HG02763 (cell line): Measurements from ENCODE around the gene STAP2.

ENCODE experiments used
- ATAC-seq: cut with Tn5 transposase; IDR thresholded peaks from one replicate; pipeline ENCODE4 v1.9.1; 2021; ENCODE audit warnings: mild to moderate bottlenecking, moderate library complexity; ENCODE audit not compliant: unreplicated experiment

Gene STAP2

DNA sequence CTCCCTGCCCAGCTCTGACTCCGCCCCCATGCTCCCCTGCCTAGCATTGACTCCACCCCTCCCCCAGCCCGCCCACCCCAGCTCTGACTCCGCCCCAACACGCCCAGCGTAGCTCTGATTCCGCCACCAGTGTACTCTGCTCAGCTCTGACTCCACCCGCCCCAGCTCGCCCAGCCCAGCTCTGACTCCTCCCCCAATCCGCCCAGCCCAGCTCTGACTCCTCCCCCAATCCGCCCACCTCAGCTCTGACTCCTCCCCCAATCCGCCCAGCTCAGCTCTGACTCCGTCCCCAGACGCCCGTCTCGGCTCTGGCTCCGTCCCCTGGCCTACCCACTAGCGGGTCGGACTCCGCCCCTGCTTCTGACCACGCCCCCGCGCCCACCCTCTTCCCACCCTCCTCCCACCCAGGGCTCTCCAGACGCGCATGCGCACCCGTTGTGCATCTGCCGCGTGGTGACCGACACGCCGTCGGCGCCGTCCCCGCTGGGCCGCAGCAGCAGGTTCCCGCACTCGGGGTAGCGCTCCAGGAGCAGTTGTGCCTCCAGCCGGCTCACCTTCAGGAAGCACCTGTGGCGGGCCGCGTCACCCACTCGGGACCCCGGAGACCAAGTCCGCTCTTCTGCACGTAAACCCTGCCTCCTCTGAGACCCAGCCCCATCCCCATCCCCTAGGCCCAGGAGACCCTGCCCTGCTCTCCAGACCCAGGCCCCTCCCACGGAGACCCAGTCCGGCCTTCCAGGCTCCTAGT, 10.2 kb downstream of the STAP2 start:
- ATAC-seq = peak; percentile 78

DNA sequence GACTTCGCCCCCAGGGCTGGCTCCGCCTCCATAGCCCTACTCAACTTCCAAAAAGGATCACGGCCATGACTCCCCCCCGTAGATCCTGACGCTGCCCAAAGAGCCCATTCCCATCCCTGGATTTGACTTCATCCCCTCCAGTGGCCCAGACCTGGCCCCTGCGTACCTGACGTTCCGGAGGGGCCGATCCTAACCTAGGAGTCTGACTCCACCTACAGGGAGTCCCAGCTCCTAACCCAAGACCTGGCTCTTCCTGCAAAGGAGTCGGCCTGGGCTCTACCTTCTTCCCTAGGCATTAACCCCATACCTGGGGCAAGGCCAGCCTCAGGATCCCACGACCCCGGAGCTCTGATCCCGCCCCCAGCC, 10.8 kb downstream of the STAP2 start:
- ATAC-seq = no peak

DNA sequence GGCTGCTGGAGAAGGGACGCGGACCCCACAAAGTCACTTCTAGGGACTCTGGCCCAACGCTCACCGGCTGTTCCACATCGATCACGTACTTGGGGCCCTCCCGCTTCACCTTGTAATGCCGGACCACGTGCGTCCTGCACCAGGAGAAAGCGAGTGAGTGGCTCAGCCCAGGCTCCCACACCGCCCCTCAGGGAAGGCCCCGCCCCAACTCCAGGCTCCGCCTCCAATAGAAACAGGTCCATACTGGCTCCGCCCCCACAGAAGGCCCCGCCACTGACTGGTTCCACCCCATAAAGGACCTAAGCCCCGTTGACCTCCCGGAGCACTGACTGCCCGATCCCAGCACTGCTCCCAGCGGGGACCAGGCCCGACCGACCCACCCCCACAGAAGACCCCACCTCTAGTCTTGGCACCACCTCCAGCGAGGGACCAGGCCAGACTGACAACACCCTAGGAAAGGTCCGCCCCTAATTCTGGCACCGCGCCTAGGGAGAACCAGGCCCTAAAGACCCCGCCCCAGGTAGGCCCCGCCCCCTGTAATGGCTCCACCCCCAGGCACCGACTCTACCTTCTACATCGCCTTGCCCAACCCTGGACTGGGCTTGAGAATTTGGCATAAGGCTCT, 11.3 kb downstream of the STAP2 start:
- ATAC-seq = no peak

DNA sequence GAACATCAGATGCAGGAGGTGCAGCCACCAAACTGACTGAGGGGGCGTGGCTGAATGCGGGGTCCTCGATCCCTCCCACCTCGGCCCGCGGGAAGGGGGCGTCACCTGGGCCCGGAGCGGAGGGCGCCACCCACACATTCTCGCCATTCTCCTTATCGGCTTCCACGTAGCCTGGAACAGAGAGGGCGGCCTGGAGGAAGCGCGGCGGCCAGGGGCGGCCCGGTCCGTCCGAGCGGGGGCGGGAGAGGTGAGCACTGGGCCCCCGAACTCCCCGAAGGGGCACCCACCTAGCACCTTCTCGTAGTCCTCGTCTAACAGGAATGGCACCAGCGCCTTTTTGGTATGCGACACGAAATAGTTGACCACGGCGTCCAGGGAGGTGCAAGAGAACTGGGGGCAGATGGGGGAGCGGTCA, 11.8 kb downstream of the STAP2 start:
- no peak for ATAC-seq

DNA sequence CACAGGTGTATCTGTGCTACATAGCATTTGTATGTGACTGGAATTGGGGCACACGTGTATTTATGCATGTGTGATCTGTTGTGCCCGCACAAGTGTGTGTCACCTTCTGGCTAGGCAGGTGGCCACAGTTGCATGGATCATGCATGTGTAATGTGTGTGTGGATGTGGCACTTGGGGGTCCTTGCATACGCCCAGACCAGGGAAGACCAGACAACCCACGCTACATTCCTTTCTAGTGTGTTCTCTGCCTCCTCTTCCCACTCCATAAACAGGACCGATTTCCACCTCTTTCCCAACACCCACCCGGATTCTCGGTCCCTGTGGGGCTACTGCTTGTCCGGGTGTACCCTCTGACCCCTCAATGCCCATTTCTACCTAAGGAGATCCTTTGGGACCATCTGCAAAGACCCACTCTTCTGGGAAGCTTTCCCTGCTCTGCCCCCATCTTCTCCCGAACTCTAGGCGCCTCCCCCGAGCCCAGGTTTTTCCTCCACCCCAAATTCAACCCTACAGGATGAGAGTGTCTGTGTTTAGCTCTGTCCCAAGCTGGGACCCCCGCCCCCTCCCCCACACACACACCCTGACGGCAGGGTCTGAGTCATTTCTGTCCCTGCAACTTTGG, 12.3 kb downstream of the STAP2 start:
- ATAC-seq = no peak

DNA sequence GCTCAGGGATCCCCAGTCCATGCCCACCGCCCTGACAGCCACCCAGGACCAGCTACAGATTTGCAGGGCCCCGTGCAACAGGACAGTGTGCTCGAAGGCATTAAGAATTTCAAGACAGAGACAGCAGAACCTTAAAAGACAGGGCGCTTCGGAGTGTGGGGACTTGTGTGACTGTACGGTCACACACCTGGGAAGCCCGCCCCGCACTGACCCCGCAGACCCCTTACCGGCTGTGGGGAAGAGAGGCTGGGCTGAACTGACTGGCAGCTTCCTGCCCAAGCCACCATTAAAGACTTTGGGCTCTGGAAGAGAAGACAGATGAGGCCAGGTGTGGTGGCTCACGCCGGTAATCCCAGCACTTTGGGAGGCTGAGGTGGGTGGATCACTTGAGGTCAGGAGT, 14.4 kb downstream of the STAP2 start:
- ATAC-seq = no peak

DNA sequence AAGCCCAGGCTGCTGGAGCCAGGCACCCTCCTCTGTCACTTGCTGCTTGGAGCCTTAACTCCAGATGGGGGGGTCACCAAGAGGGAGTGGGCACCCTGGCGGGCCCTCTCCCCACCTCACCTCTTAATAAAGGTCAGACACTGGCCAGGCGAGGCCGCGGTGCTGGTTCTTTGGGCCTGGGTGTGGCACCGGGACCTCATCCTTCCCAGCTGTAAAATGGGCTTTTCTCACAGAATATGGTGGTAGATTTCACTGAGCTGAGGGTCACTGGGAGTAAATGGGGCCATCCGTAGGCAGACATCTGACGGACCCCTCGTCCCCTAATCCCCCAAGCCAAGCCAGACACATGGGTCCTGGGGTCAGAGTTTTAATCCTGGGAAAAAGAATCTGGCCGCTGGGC, 14.9 kb downstream of the STAP2 start:
- no peak for ATAC-seq

DNA sequence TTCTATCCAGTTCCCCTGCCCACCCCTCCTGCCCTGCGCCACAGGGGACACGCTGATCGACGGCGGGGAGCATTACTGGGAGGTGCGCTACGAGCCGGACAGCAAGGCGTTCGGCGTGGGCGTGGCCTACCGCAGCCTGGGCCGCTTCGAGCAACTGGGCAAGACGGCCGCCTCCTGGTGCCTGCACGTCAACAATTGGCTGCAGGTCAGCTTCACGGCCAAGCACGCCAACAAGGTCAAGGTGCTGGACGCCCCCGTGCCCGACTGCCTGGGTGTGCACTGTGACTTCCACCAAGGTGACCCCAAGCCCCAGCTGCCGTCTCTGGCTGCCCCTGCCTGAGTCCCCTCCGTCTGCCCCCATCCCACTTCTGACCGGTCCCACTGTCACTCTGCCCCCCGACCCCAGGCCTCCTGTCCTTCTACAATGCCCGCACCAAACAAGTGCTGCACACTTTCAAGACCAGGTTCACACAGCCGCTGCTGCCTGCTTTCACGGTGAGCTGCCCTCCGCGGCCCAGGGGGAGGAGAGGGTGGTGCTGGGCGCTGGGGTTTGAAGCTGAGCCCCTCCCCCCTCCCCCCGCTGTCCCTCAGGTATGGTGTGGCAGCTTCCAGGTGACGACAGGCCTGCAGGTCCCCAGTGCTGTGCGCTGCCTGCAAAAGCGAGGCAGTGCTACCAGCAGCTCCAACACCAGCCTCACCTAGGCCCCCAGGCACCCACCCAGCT, 15.5 kb downstream of the STAP2 start:
- ATAC-seq = no peak

DNA sequence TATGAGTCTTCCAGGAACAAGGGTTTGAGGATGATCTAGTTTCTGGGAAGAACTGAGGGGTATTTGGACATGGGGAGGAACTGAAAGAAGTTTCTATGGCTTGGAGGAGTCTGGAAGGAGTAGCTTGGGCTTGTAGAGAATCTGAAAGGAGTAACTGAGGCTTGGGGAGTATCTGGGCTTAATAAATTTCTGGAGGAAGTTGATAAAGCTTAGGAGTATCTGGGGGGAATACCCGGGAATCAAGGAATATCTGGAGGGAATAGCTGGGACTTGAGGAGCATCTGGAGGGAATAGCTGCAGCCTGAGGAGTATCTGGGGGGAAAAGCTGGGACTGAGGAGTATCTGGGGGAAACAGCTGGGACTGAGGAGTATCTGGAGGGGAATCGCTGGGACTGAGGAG, 18.2 kb downstream of the STAP2 start:
- ATAC-seq = no peak

DNA sequence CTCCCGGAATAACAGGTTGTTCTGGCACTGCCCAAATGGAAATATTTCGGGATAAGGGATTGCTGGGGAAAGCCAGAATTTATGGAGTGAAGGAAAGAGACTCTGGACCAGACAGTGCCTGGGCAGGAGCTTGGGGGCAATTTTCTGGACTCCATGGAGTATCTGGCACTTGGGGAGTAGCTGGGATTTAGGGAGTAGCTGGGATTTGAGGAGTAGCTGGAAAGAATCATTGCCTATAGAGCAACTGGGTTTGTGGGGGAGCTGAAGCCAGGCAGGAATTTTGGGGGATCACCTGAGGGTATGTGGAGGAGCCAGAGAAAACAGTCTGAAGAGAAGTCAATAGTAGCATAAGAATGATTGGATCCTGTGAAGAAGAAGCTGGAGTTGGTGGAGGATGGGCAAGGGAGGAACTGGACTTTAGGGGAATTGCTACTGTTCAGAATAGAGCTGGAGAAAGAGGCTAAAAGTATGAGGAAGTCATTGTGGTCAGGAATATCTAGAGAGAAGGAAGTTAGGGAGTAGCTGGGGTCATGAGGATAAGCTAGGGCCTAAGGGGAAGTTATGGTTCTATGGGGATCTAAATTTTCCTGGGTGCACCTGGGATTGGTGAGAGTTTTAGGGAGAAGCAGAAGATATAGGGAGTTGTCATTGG, 19.4 kb downstream of the STAP2 start:
- ATAC-seq = no peak

DNA sequence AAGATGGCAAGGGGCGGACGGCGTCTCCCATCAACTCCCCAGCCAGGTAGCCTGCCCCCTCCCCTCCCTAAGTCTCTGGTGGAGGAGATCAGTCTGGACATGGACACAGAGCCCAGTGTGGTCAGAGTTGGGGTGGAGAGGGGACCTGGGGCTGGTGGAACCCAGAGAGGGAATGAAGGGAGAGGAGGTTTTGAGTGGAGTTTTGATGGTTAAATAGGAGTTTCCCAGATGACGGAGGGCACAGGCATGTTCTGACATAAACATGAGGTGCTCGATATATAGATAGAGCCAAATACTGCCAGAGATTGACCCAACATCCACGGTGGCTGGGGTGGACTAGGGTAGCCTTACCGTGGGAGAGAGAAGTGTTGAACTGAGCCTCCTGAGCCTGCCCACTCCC, 20.2 kb downstream of the STAP2 start:
- ATAC-seq = no peak

DNA sequence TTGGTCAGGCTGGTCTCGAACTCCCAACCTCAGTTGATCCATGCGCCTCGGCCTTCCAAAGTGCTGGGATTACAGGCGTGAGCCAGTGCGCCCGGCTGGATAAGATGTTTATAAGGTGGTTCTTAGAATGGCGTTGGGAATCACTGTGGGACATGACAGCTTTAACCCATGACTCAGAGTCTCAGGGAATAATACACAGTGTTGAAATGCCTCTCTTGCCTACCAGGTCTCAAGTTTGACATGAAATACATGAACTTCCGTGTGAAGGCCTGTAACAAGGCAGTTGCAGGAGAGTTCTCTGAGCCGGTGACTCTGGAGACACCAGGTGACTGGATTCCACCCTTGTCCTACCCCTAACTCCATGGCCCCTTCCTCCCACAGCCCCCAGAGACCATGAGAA, 21.7 kb downstream of the STAP2 start:
- ATAC-seq = no peak

DNA sequence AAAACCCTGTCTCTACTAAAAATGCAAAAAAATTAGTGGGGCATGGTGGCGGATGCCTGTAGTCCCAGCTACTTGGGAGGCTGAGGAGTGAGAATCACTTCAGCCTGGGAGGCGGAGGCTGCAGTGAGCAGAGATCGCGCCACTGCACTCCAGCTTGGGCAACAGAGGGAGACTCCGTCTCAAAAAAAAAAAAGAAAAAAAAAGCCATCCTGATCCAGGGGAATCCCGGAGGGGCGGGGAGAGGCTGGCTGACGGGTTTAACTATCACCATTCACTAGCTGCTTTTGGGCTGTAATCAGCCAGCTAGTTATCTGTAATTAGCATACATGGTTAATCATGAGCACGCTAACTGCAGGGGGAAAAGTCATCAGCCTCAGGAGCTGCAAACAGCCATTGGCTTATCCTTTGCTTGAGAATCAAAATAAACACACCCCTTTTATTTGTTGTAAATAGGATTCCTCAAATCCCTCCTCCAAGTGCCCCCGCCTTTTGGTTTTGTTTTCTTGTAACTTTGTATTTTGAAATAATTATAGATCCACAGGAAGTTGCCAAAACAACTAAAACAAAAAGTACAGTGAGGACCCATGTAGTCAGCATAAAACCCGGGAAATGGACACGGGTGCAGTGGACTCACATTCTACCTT, 24.7 kb downstream of the STAP2 start:
- ATAC-seq = no peak

DNA sequence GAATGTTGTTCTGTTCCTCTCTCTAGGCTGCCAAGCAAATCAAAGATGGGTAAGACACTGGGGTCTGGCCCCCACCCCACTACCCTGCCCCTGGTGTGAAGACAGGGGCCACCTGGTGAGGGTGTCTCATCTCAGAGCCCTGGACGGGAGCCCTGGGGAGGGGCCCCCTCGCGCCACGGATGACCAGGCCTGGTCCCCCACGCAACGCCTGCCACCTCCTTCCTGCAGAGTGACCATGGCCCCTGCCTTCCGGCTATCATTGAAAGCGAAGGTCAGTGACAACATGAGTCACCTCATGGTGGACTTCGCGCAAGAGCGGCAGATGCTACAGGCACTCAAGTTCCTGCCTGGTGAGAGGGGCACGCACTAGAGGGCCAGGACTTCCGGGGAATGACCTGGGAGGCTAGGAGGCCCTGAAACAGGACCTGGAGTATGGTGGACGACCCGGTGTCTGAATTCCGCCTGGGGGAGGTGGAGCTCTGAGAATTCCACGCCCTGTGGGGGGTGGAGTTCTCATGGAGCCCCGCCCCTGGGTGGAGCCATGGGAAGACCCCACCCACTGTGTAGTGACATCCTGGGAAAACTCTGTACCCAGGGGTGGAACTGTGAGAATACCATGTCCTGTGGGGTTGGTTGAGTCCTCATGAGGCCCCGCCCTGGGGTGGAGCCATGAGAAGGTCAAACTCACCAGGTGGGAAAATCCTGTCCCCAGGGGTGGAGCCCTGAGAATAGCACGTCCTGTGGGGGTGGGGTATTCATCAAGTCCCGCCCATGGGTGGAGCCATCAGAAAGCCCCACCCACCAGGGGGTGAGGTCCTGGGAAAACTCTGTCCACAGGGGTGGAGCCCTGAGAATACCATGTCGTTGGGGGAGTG, 28.1 kb downstream of the STAP2 start:
- ATAC-seq = no peak

DNA sequence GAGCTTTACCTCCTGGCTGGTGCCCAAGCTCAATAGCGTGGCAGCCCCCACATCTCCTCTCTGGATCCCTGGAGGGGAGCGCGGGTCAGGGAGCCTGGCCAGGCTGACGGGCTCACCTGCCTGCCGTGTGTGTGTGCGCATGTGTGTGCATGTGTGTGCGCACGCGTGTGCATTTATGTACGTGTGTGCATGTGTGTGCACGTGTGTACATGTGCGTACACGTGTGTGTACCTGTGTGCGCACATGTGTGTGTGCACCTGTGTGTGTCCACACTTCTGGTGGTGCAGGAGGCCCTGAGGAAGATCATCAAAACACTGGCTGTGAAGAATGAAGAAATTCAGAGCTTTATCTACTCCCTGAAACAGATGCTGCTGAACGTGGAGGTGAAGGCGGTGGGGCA, 33.0 kb downstream of the STAP2 start:
- no peak for ATAC-seq

DNA sequence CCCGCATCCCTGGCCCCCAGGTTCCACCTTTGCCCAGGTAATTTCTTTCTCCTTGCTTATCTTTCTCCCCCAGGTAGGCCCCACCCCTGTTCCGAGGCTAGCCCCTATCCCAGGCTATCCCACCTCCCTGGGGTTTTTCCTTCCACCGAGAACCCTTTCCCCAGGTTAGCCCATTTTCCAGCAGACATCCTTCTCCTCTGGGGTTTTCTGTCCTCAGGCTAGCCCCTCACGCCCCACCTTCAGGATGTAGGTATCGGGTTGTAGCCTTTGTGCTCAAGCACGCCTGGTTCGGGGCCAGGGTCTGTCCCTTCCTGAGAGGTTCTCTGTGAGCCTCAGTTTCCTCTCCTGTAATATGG, 33.4 kb downstream of the STAP2 start:
- ATAC-seq = no peak

DNA sequence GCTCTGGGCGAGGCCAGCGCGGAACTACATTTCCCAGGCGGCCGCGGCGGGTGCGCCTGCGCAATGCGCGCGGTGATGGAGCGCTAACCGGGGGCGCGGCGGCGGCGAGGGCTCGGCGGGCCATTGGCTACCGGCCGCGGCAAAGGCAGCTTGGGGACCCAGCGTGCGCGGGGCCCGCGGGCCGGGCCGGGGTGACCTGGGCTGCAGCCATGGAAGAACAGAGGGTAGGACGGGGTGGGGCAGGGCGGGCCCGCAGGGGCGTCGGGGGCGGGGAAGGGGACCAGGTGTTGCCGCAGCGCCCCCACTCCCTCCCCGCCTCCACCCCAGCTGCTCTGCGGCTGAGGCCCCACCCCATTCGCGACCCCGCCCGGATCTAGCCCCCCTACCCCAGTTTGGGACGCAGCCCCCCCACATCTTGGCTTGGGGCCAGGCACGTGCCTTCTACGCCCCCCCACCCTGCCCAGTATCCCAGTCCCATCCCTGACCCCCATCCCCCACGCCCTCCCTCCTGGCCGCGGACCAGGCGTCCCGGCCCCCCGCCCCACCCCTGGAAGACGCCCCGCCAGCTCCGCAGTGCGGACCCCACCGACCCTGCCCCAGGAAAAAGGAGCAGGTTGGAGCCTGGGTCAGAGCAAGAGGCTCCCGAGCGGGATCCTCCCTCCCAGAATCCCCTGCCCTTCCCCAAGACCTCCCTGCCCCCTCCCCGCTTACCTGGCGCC, 33.9 kb downstream of the STAP2 start, which contains the start of gene FSD1:
Gene FSD1, plus strand, starts transcription at position 61 of the 719 bp plus-strand sequence. Its CDS starts 149 bp downstream, at position 210.
- ATAC-seq = no peak

DNA sequence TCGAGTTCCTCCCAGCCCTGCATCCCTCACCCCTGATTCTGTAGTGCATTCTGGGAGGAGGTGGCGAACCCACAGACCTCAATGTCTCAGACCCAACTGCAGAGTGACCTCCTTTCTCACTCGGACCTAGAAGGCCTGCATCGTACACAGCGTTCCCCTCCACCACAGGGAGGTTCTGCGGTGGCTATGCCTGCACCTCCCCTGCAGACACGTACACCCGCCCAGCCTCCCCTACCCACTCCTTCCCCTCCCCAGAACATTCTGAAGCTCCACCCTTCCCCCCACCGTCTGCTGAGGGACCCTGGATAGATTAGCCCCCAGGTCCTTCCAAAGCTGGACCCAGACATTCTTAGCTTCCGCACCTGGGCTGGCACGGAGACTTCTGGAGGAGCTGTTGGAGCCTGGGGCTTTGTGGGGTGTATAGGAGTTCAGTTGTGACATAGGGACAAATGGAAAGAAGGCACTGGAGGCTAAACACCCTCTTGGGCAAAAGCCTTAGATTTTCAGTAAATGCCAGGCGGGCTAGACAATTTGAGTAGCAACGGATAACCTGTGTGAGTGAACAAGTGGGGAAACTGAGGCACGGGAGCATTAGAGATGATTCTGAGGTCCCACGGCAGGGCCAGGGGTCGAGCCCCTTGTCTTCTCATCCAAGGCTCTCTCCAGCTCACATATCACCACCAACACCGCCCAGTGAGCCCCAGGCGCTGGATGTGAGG, 34.6 kb downstream of the STAP2 start:
- ATAC-seq = no peak
